OCI-LY7 (cell line): ENCODE data around the gene STXBP5. TPM values are rescaled to one million over a fixed set of nuclear protein-coding genes. Genes with fewer than 3 reads are reported as not detected.
A peak's percentile ranks its signal among the peaks of the same experiment; 100 is the strongest.

Experiments used
- BruUV-seq: library from RNA; stranded (reverse); fragments of 400-500 nt; replicated peaks from 2 replicates; lab custom pipeline; 2021; lab: Mats Ljungman, UMichigan
- CTCF ChIA-PET: fragments of 300-600 bp; sonication (Branson Sonifier 250); formaldehyde crosslinking; loops from one replicate; lab custom pipeline; 2022; ENCODE audit warnings: antibody characterized with exemption; ENCODE audit not compliant: unreplicated experiment; lab: Charles Lee
- POLR2A ChIA-PET: fragments of 300-600 bp; sonication (Branson Sonifier 250); formaldehyde crosslinking; loops from one replicate; lab custom pipeline; 2022; ENCODE audit warnings: antibody characterized with exemption; lab: Charles Lee
- DNase-seq: peaks from one replicate; pipeline ENCODE4 v3.0.0-alpha.2; 2015; ENCODE audit warnings: low spot score
- H2AFZ ChIP-seq: fragments of 200-600 bp; sonication (generic), shearing (Covaris generic); 2 replicates; pipeline ENCODE4 v1.6.1; 2014; ENCODE audit warnings: mild to moderate bottlenecking, antibody characterized with exemption, low read length, moderate library complexity
- H3K27ac ChIP-seq: fragments of 200-600 bp; sonication (generic); 2 replicates; pipeline ENCODE4 v1.5.1; 2014; ENCODE audit warnings: mixed run types, low read depth, mild to moderate bottlenecking, moderate library complexity, low read length, inconsistent platforms; ENCODE audit not compliant: poor library complexity, severe bottlenecking
- H3K36me3 ChIP-seq: fragments of 200-600 bp; sonication (generic); 2 replicates; pipeline ENCODE4 v1.6.1; 2014; ENCODE audit warnings: mild to moderate bottlenecking, antibody characterized with exemption, low read length, moderate library complexity, mixed read lengths; ENCODE audit not compliant: insufficient read depth
- H3K4me1 ChIP-seq: fragments of 200-600 bp; sonication (generic); 2 replicates; pipeline ENCODE4 v1.5.1; 2014; ENCODE audit warnings: mild to moderate bottlenecking, low read length; ENCODE audit not compliant: insufficient read depth, poor library complexity, severe bottlenecking
- H3K4me2 ChIP-seq: fragments of 200-600 bp; sonication (generic); 2 replicates; pipeline ENCODE4 v1.6.1; 2014; ENCODE audit warnings: mild to moderate bottlenecking, low read length
- H3K4me3 ChIP-seq: fragments of 200-600 bp; sonication (generic); 2 replicates; pipeline ENCODE4 v1.5.1; 2014; ENCODE audit warnings: mild to moderate bottlenecking, low read depth, low read length; ENCODE audit not compliant: poor library complexity, severe bottlenecking
- H3K79me2 ChIP-seq: fragments of 200-600 bp; sonication (generic); 2 replicates; pipeline ENCODE4 v1.6.1; 2016; ENCODE audit warnings: low read depth, mild to moderate bottlenecking, low read length, moderate library complexity, mixed read lengths; ENCODE audit not compliant: insufficient read depth
- H3K9me2 ChIP-seq: fragments of 200-600 bp; sonication (generic); 2 replicates; pipeline ENCODE4 v1.6.1; 2016; ENCODE audit warnings: mild to moderate bottlenecking, low read length, mixed read lengths; ENCODE audit not compliant: insufficient read depth
- H3K9me3 ChIP-seq: fragments of 200-600 bp; sonication (generic); 2 replicates; pipeline ENCODE4 v1.6.1; 2014; ENCODE audit warnings: mild to moderate bottlenecking, mixed run types, low read length, mixed read lengths
- H4K20me1 ChIP-seq: fragments of 200-600 bp; sonication (generic); 2 replicates; pipeline ENCODE4 v1.6.1; 2014; ENCODE audit warnings: mild to moderate bottlenecking, antibody characterized with exemption, low read length, moderate library complexity, mixed read lengths; ENCODE audit not compliant: insufficient read depth
- EZH2phosphoT487 ChIP-seq: fragments of 200-600 bp; sonication (generic); IDR thresholded peaks from 2 replicates; pipeline ENCODE4 v1.6.1; 2018; ENCODE audit warnings: low read depth, borderline replicate concordance, mild to moderate bottlenecking, mixed run types, antibody characterized with exemption, low read length, moderate library complexity, mixed read lengths
- intact Hi-C: fragments of 100-400 bp; cut with micrococcal nuclease; formaldehyde crosslinking; loops from one replicate; pipeline ENCODE4 v1.10.0; 2022; ENCODE audit not compliant: unreplicated experiment
- total RNA-seq, 2 experiments: library from RNA; depleted of rRNA in 1 of 2; stranded (reverse); fragments of >200 nt in 1 of 2; shearing (Covaris generic) in 1 of 2; gene quantifications; 2 replicates each; pipeline ENCODE4 v1.2.3, GENCODE V29; 2014 to 2022
- TF ChIP-seq, protein P1 (sequence below): fragments of 200-600 bp; sonication (generic); conservative IDR thresholded peaks from 2 replicates; pipeline ENCODE4 v1.5.1; 2014; ENCODE audit warnings: mild to moderate bottlenecking, antibody characterized with exemption, low read length, moderate library complexity, mixed read lengths

Gene STXBP5
- total RNA-seq, 2 experiments from 2014 or later: 12.3 to 15.4 TPM

- H3K79me2 ChIP-seq: no peaks in the 10 kb centered on the region
- H3K9me3 ChIP-seq: no peaks in the 10 kb centered on the region
- CTCF ChIA-PET: no interaction called here
- no peak overlapping the region for H2AFZ ChIP-seq
- no peak overlapping the region for H3K4me3 ChIP-seq
- no peaks in the 10 kb centered on the region for H3K9me2 ChIP-seq
- H3K4me1 ChIP-seq: no peaks in the 10 kb centered on the region
- no peak overlapping the region for H3K4me2 ChIP-seq
- no peaks in the 10 kb centered on the region for H4K20me1 ChIP-seq
- intact Hi-C loops: no loop called here
- peak; percentile 25 for DNase-seq
- no TSS peak for BruUV-seq
- POLR2A ChIA-PET: interaction anchor here (0.7 kb wide), 3 partner anchors 11 to 1975 kb away, joined by 3 to 4 read pairs (median 3); no protein-coding TSS in a partner anchor
- H3K36me3 ChIP-seq: no peaks in the 10 kb centered on the region
- TF ChIP-seq EZH2phosphoT487: no peak
- TF ChIP-seq, protein P1, sequence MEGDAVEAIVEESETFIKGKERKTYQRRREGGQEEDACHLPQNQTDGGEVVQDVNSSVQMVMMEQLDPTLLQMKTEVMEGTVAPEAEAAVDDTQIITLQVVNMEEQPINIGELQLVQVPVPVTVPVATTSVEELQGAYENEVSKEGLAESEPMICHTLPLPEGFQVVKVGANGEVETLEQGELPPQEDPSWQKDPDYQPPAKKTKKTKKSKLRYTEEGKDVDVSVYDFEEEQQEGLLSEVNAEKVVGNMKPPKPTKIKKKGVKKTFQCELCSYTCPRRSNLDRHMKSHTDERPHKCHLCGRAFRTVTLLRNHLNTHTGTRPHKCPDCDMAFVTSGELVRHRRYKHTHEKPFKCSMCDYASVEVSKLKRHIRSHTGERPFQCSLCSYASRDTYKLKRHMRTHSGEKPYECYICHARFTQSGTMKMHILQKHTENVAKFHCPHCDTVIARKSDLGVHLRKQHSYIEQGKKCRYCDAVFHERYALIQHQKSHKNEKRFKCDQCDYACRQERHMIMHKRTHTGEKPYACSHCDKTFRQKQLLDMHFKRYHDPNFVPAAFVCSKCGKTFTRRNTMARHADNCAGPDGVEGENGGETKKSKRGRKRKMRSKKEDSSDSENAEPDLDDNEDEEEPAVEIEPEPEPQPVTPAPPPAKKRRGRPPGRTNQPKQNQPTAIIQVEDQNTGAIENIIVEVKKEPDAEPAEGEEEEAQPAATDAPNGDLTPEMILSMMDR: peak; percentile 75
- H3K27ac ChIP-seq: no peak overlapping the region
Observed at GRCh38 chr6:147390909-147391536, 186.8 kb downstream of the STXBP5 start.

DNA sequence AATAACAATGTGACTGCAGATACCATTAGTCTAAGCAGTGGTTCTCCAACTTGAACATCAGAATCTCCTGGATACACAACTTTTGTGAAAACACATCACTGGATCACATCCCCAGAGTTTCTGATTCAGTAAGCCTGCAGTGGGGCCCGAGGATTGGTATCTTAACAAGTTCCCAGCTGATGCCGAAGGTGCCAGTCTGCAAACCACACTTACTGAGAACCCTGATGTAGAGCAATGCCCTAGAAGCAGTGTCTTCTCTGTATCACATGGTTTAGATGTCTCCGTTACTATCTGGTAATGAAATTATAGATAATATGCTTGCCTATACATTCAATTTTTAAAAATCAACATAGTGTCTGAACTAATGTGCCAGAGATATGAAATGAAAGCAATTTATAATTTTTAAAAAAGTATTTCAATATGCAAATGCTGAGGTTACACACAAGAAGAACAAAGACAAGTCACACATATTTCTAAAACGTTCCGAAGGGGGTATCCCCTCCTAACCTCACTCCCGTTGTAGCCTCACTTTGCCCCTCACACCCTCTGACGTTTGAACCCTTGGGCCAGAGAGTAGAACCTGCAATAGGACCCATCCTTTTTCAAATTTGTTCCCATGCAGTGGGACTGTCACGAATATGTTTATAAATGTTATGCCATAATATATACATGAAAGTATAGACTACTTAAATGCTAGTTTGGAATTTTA, 188.9 kb downstream of the STXBP5 start:
- ChIA-PET CTCF (no interaction called here), POLR2A (no interaction called here)
- Histone ChIP-seq H3K4me3 (no peak overlapping the region), H2AFZ (no peak overlapping the region), H3K36me3 (no peaks in the 10 kb centered on the region), H3K4me1 (no peaks in the 10 kb centered on the region), H3K9me2 (no peaks in the 10 kb centered on the region), H3K4me2 (no peak overlapping the region), H3K9me3 (no peaks in the 10 kb centered on the region), H3K27ac (no peak overlapping the region), H3K79me2 (no peaks in the 10 kb centered on the region), H4K20me1 (no peaks in the 10 kb centered on the region)
- TF ChIP-seq, protein P1: no peak
- no peak for TF ChIP-seq EZH2phosphoT487
- intact Hi-C loops: no loop called here
- BruUV-seq: no TSS peak
- DNase-seq: no peak

DNA sequence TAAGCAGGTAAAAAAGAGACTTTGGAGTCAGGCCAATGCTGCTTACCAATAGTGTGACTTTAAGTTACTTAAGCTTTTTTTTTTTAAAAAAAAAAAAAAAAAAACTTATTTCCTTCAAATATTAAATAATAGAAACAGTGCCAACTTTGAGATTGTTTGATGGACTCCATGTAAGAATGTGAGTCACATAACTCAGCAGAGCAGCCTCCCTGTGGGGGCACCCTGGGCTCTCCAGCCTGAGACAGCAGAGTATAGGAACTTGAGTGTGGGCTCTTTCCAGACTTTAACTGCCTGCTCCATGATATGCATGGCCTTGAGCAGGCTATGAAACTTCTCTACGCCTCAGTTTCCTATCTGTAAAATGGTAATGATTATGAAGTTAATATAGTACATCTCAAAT, 190.9 kb downstream of the STXBP5 start:
- Histone ChIP-seq H3K4me1 (no peaks in the 10 kb centered on the region), H4K20me1 (no peaks in the 10 kb centered on the region), H3K36me3 (no peaks in the 10 kb centered on the region), H3K4me2 (no peak overlapping the region), H3K9me3 (no peaks in the 10 kb centered on the region), H3K9me2 (no peaks in the 10 kb centered on the region), H2AFZ (no peak overlapping the region), H3K27ac (no peak overlapping the region), H3K4me3 (no peak overlapping the region), H3K79me2 (no peaks in the 10 kb centered on the region)
- POLR2A ChIA-PET: interaction anchor here (0.6 to 1.0 kb wide), 2 partner anchors 10 to 29 kb away, joined by 3 read pairs; no protein-coding TSS in a partner anchor
- intact Hi-C loops: no loop called here
- DNase-seq: no peak
- CTCF ChIA-PET: no interaction called here
- no TSS peak for BruUV-seq
- TF ChIP-seq, protein P1: no peak
- TF ChIP-seq EZH2phosphoT487: no peak
